Measurements from ENCODE around the gene SNX27.
"Not testable (repeated sequence)": the region's sequence is repeated elsewhere in the genome, so short reads cannot be mapped to it uniquely, and the experiment has no call there.

The SNX27 gene

GRCh38 chr1:151643085-151643484, 31.2 kb downstream of the SNX27 start:
- DNase-seq: not testable (repeated sequence)

DNA sequence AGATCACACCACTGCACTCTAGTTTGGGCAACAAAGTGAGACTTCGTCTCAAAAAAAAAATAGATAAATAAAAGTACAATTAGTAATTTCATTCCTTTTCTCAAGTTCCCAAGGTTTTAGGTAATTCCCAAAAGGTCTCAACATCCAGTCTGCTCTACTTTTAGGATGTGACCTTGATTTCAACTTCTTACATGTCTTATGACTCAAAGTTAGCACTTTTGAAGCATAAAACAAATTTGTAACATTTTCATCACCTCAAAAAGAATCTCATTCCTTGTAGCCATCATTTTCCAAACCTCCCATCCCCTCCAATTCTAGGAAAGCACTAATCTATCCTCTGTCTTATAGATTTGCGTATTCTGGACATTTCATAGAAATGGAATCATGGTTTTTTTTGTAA, 32.2 kb downstream of the SNX27 start:
- no peak for DNase-seq

DNA sequence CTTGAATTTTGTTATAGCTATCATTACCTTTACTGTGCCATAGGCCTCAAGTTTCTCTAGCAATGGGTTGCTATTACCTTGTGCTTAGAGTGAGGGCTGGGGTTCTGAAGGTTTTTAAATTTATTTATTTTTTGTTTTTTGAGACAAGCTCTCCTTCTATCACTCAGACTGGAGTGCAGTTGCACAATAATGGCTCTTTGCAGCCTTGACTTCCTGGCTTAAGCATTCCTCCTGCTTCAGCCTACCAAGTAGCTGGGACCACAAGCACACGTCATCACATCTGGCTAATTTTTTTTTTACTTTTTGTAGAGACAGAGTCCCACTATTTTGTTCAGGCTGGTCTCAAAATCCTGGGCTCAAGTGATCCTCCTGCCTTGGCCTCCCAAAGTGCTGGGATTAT, 41.5 kb downstream of the SNX27 start:
- DNase-seq: no peak

- DNase-seq: no peak
Measured at GRCh38 chr1:151655371-151655770, 43.5 kb downstream of the SNX27 start.

DNA sequence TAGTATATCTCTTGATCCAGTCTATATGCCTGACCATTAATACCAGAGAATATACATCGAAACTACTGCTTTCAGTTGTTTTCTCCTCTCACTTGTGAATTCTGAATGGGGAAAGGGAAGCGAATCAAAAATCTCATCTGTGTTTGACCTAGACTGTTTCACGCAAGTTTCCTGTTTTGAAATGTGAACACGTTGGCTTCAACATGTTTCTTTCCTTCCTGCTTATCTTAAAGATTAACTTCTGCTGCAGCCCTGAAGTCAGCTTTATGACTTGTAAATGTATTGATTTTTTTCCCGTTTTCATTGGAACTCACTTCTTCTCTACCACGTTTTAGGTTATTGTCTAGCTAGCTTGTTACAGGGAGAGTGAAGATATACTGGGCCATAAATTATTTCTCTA, 49.9 kb downstream of the SNX27 start:
- no peak for DNase-seq

- no peak for DNase-seq
Measured at GRCh38 chr1:151668090-151668489, 56.2 kb downstream of the SNX27 start.

DNA sequence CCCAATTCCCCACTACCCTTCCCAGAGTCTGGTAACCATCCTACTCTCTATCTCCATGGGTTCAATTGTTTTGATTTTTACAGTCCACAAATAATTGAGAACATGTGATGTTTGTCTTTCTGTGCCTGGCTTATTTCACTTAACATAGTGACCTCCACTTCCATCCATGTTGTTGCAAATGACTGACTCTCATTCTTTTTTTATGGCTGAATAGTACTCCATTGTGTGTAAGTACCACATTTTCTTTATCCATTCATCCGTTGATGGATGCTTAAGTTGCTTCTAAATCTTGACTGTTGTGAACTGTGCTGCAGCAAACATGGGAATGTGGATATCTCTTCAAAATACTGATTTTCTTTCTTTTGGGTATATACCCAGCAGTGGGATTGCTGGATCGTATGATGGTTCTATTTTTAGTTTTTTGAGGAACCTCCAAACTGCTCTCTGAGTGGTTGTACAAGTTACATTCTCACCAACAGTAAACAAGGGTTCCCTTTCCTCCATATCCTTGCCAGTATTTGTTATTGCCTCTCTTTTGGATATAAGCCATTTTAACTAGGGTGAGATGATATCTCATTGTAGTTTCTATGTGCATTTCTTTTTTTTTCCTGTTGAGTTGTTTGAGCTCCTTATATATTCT, 58.3 kb downstream of the SNX27 start:
- DNase-seq: not testable (repeated sequence)

DNA sequence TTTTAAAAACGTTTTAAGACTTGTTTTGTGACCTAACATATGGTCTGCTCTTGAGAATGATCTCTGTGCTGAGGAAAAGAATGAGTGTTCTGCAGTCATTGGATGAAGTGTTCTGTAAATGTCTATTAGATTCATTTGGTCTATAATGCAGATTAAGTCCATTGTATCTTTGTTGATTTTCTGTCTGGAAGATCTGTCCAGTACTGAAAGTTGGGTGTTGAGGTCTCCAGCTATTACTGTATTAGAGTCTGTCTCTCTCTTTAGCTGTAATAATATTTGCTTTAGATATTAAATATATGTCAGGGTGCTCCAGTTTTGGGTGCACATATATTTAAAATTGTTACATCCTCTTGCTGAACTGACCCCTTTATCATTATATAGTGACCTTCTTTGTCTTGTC, 61.6 kb downstream of the SNX27 start:
- DNase-seq: no peak

GRCh38 chr1:151680391-151680790, 68.5 kb downstream of the SNX27 start:
- DNase-seq: no peak

- no peak for DNase-seq
Measured at GRCh38 chr1:151680826-151681225, 69.0 kb downstream of the SNX27 start.

DNA sequence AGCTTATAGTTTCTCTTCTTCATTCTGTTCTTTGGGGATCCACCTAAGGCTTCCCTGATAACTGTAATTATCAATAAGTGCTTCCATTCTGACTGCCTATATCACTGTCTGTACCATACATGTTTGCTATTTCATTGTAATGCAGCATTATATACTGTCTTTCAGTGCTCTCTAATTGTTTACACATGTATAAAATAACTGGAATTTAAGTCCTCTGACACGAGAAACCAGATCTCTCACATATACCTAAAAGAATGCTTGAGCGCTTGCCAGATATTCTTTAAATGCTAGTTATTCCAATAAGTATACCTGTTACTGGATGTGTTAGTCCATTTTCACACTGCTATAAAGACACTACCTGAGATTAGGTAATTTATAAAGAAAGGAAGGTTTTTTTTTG, 70.1 kb downstream of the SNX27 start:
- DNase-seq: no peak

DNA sequence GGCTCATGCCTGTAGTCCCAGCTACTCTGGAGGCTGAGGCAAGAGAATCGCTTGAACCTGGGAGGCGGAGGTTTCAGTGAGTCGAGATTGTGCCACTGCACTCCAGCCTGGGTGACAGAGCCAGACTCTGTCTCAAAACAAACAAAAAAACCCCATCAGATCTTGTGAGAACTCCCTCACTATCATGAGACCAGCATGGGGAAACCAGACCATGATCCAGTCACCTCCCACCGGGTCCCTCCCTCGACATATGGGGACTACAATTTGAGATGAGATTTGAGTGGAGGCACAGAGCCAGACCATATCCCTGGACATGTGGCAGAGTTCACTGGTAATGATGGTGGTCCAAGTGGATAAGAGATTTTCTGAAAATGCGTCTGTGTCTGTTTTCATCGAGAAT, 71.1 kb downstream of the SNX27 start:
- DNase-seq: not testable (repeated sequence)

GRCh38 chr1:151684128-151684527, 72.3 kb downstream of the SNX27 start:
- no peak for DNase-seq

- no peak for DNase-seq
Measured at GRCh38 chr1:151686561-151686960, 74.7 kb downstream of the SNX27 start.

GRCh38 chr1:151689494-151689893, 77.6 kb downstream of the SNX27 start:
- no peak for DNase-seq

DNA sequence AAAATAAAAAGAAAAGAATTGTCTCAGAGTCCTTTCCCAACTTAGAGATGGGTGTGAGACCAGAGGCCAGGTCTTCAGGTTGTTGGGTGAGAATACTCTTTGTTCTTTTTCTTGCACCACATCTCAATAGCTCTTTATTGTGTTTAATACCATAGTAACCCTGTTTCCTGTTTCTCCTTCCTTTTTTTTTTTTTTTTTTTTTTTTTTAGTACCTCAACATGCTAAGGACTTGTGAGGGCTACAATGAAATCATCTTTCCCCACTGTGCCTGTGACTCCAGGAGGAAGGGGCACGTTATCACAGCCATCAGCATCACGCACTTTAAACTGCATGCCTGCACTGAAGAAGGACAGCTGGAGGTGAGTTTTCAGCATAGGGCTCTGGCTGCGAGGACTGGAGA, 80.4 kb downstream of the SNX27 start:
- no peak for DNase-seq

DNA sequence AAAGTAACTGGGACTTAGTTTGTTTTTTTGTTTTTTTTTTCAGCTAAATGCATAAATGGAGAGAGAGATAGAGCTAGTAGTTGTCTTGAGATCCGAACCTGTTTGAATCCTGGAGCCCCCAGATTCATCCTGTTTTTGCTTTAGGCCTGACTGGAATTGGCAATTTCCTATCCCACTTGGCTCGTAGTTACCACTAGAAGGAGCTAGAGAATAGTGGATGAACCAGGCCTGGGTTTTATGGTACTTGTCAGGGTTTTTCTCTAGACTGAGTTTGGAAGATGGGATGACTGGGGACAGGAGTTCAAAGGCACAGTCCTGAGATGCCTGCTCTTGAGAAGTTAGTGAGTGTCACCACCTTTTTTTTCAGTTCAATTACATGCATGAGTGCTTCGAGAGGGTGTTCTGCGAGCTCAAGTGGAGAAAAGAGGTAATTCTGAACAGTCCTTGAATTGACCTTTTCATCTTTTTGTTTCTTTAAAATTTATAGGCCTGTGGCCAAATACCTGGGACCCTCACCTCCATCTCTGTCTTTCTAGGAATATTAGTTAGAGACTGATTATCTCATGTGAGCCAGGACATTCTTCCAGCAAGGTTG, 81.3 kb downstream of the SNX27 start:
- no peak for DNase-seq

DNA sequence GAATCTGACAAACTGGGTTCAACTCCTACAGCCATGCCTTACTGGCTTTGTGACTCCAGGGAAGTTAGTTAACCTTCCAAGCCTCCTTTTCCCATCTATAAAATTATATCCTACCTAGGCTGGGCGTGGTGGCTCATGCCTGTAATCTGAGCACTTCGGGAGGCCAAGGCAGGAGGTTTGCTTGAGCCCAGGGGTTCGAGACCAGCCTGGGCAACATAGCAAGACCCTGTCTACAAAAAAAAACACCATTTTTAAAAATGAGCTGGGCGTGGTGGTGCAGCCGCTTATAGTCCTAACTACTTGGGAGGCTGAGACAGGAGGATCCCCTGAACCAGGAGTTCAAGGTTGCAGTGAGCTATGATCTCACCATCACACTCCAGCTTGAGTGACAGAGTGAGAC, 89.7 kb downstream of the SNX27 start:
- no peak for DNase-seq

- no peak for DNase-seq
Measured at GRCh38 chr1:151702936-151703335, 91.1 kb downstream of the SNX27 start.

DNA sequence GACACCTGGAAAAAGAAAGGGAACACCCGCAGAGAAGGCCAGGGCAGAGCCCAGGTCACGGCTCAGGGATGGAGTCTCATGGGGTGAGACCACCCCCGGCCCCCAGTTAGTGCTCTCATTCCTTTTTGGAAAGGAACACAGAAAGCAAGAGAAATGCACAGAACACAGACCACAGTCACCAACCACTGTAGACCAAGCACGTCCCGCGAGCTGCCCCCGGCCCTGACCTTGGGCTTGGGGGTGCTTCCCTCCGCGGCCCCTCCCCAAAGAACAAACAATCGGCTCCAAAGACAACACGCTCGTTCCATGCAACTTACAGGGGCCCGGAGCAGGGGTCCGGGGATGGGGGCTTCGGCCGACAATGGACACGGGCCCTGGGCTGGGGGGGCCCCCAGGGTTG, 92.0 kb downstream of the SNX27 start:
- no peak for DNase-seq

- no peak for DNase-seq
Measured at GRCh38 chr1:151704246-151704645, 92.4 kb downstream of the SNX27 start.

DNA sequence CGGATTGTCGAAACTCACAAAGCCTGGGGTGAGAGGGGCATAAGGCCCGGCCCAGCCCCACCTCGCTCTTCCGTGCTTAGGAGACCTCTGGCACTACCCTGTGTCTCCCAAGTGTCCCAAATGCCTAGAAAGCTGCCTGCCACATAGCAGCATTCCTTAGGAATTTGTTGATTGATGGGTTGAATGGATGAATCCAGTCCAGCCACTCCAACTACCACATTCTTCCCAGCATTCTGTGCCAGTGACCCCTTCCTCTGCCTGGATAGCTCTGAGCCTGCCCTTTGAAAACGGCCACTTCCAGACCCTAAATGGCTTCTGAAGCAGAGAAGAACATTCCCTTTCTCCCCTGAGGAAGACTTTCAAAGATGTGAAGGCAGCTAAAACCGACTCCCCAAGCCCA, 93.3 kb downstream of the SNX27 start:
- DNase-seq: no peak

GRCh38 chr1:151705753-151706463, 94.1 kb downstream of the SNX27 start:
- DNase-seq: no peak
